IMR-90 (cell line): ENCODE results near the gene CHD6.

Experiments
- CEBPB ChIP-seq: IDR thresholded peaks from 2 replicates; pipeline ENCODE4 v1.6.1; 2012; ENCODE audit warnings: low read depth, low read length, improper control_type of control experiment
- CHD1 ChIP-seq: IDR thresholded peaks from 2 replicates; pipeline ENCODE4 v1.6.1; 2012; ENCODE audit warnings: low read depth, low read length, improper control_type of control experiment
- FOS ChIP-seq: fragments of 150-350 bp; IDR thresholded peaks from 2 replicates; pipeline ENCODE4 v1.6.1; 2016; ENCODE audit warnings: low read depth, low read length
- MAFK ChIP-seq: IDR thresholded peaks from 2 replicates; pipeline ENCODE4 v1.6.1; 2012; ENCODE audit warnings: low read depth, low read length, improper control_type of control experiment
- POLR2A ChIP-seq: IDR thresholded peaks from 2 replicates; pipeline ENCODE4 v1.6.1; 2012; ENCODE audit warnings: mild to moderate bottlenecking, low read depth, low read length
- RAD21 ChIP-seq: IDR thresholded peaks from 2 replicates; pipeline ENCODE4 v1.6.1; 2012; ENCODE audit warnings: low read length, improper control_type of control experiment
- RFX5 ChIP-seq: IDR thresholded peaks from 2 replicates; pipeline ENCODE4 v1.8.0; 2012; ENCODE audit warnings: low read depth, mild to moderate bottlenecking, low read length, moderate library complexity
- SMC3 ChIP-seq: fragments of 150-350 bp; IDR thresholded peaks from 2 replicates; pipeline ENCODE4 v1.6.1; 2016; ENCODE audit warnings: low read depth, mild to moderate bottlenecking, antibody characterized with exemption, low read length, moderate library complexity
- TF ChIP-seq, protein P1 (sequence below): conservative IDR thresholded peaks from 2 replicates; pipeline ENCODE4 v1.5.1; 2012; ENCODE audit warnings: mild to moderate bottlenecking, low read depth, low read length, improper control_type of control experiment

DNA sequence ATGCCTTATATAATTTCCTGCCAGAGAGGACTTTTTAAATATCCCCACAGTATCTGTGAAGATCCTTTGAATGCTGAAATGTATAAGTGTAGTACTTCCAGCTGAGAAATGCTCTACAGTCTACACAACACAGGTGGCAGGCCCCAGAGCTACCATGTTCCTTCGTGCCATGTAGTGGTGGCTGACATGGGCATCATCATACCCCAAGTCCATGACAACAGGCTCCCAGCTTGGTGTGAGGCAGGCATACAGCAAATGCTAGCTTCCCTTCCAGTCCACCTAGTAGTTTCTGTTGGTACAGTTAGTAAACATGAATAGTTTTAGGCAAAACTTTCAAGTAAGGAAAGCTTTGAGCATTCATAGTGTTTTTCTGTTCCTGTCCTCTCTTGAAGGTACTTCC is 190.3 kb downstream of the CHD6 start:
- TF ChIP-seq, protein P1, sequence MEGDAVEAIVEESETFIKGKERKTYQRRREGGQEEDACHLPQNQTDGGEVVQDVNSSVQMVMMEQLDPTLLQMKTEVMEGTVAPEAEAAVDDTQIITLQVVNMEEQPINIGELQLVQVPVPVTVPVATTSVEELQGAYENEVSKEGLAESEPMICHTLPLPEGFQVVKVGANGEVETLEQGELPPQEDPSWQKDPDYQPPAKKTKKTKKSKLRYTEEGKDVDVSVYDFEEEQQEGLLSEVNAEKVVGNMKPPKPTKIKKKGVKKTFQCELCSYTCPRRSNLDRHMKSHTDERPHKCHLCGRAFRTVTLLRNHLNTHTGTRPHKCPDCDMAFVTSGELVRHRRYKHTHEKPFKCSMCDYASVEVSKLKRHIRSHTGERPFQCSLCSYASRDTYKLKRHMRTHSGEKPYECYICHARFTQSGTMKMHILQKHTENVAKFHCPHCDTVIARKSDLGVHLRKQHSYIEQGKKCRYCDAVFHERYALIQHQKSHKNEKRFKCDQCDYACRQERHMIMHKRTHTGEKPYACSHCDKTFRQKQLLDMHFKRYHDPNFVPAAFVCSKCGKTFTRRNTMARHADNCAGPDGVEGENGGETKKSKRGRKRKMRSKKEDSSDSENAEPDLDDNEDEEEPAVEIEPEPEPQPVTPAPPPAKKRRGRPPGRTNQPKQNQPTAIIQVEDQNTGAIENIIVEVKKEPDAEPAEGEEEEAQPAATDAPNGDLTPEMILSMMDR: no peak
- no peak for TF ChIP-seq CHD1
- no peak for TF ChIP-seq POLR2A
- no peak for TF ChIP-seq CEBPB
- TF ChIP-seq MAFK: no peak
- TF ChIP-seq FOS: no peak
- TF ChIP-seq SMC3: no peak
- TF ChIP-seq RAD21: no peak
- no peak for TF ChIP-seq RFX5
